HCT116 (cell line): ENCODE results near the gene BTNL3. TPM values are rescaled to one million over a fixed set of nuclear protein-coding genes. Genes with fewer than 3 reads are reported as not detected.

Experiments used
- ATAC-seq: fragments of 200-7000 bp; cut with Tn5 transposase; 2 replicates; pipeline ENCODE4 v1.9.1; 2020; ENCODE audit warnings: mild to moderate bottlenecking, moderate library complexity
- BruUV-seq: library from RNA; stranded (reverse); fragments of 400-500 nt; replicated peaks from 2 replicates; lab custom pipeline; 2021; lab: Mats Ljungman, UMichigan
- CTCF ChIA-PET: fragments of 300-600 bp; sonication (Branson Sonifier 250); formaldehyde crosslinking; loops from one replicate; lab custom pipeline; 2021; ENCODE audit warnings: antibody characterized with exemption; lab: Charles Lee
- POLR2A ChIA-PET: fragments of 300-600, 350-600 bp; sonication (Branson Sonifier 250); formaldehyde crosslinking; loops from one replicate; lab custom pipeline; 2021; ENCODE audit warnings: antibody characterized with exemption; lab: Charles Lee
- RAD21 ChIA-PET, 2 experiments: fragments of 300-600 bp; sonication (Branson Sonifier 250); formaldehyde crosslinking; loops; one replicate each; lab custom pipeline; 2023; ENCODE audit warnings: low total read pairs in 2 of 2; ENCODE audit not compliant: uncharacterized antibody in 2 of 2, unreplicated experiment in 2 of 2, low non-redundant PET in 1 of 2; lab: Charles Lee
- DNase-seq: peaks from one replicate; pipeline ENCODE4 v3.0.0-alpha.2; 2010; ENCODE audit warnings: low read depth, low spot score
- H2AFZ ChIP-seq: fragments of 200-600 bp; shearing (Covaris generic), sonication (generic); 2 replicates; pipeline ENCODE4 v1.6.1; 2017; ENCODE audit warnings: low read depth, mixed run types, mixed read lengths, antibody characterized with exemption, low read length; ENCODE audit not compliant: poor library complexity, severe bottlenecking
- H3K27ac ChIP-seq: 2 replicates; pipeline ENCODE4 v1.5.1; 2012; ENCODE audit warnings: low read depth, low read length
- H3K27me3 ChIP-seq: fragments of 200-600 bp; sonication (generic); 2 replicates; pipeline ENCODE4 v1.6.1; 2016; ENCODE audit warnings: mixed run types, low read length, mixed read lengths; ENCODE audit not compliant: insufficient read depth
- H3K36me3 ChIP-seq, 2 experiments: fragments of 200-500 bp in 1 of 2; fragments of 200-600 bp in 1 of 2; sonication (Bioruptor generic) in 1 of 2; sonication (generic) in 1 of 2; 2 replicates each; pipeline versions ENCODE4 v1.5.1 to v1.6.1; 2014 to 2016; ENCODE audit warnings: low read length in 2 of 2, inconsistent platforms in 1 of 2, mixed read lengths in 1 of 2, mixed run types in 1 of 2; ENCODE audit not compliant: insufficient read depth in 2 of 2, control insufficient read depth in 1 of 2
- H3K4me1 ChIP-seq, 2 experiments: fragments of 200-600 bp in 1 of 2; sonication (generic) in 1 of 2; 2 replicates each; pipeline versions ENCODE4 v1.5.1 to v1.6.1; 2012 to 2017; ENCODE audit warnings: low read length in 2 of 2, inconsistent platforms in 1 of 2, mild to moderate bottlenecking in 1 of 2, mixed read lengths in 1 of 2, mixed run types in 1 of 2, moderate library complexity in 1 of 2; ENCODE audit not compliant: insufficient read depth in 2 of 2, control insufficient read depth in 1 of 2
- H3K4me2 ChIP-seq: fragments of 200-600 bp; sonication (generic); 2 replicates; pipeline ENCODE4 v1.6.1; 2017; ENCODE audit warnings: mixed run types, low read length, mixed read lengths
- H3K4me3 ChIP-seq, 2 experiments: fragments of 200-600 bp in 1 of 2; sonication (generic) in 1 of 2; replicated peaks in 1 of 2; 2 replicates each; pipeline ENCODE4 v1.5.1; 2011 to 2016; ENCODE audit warnings: low read length in 2 of 2, control low read depth in 1 of 2, low read depth in 1 of 2, mild to moderate bottlenecking in 1 of 2, mixed read lengths in 1 of 2, mixed run types in 1 of 2
- H3K79me2 ChIP-seq: fragments of 200-600 bp; sonication (generic); 2 replicates; pipeline ENCODE4 v1.6.1; 2017; ENCODE audit warnings: mild to moderate bottlenecking, mixed run types, low read length, moderate library complexity, mixed read lengths; ENCODE audit not compliant: insufficient read depth
- H3K9ac ChIP-seq: fragments of 200-600 bp; sonication (generic); 2 replicates; pipeline ENCODE4 v1.6.1; 2016; ENCODE audit warnings: low read length, mixed read lengths
- H3K9me2 ChIP-seq: fragments of 200-600 bp; sonication (generic), shearing (Covaris generic); 2 replicates; pipeline ENCODE4 v1.6.1; 2017; ENCODE audit warnings: mixed run types, mild to moderate bottlenecking, moderate library complexity; ENCODE audit not compliant: insufficient read depth
- H3K9me3 ChIP-seq, 2 experiments: fragments of 200-500 bp in 1 of 2; fragments of 200-600 bp in 1 of 2; sonication (Bioruptor generic) in 1 of 2; sonication (generic) in 1 of 2; 2 replicates each; pipeline ENCODE4 v1.6.1; 2014 to 2017; ENCODE audit warnings: low read length in 2 of 2, mixed read lengths in 2 of 2, inconsistent platforms in 1 of 2, low read depth in 1 of 2, mild to moderate bottlenecking in 1 of 2, mixed run types in 1 of 2, moderate library complexity in 1 of 2; ENCODE audit not compliant: control insufficient read depth in 1 of 2, insufficient read depth in 1 of 2
- H4K20me1 ChIP-seq: fragments of 200-600 bp; sonication (generic), shearing (Covaris generic); 2 replicates; pipeline ENCODE4 v1.6.1; 2017; ENCODE audit warnings: mixed run types, mild to moderate bottlenecking, moderate library complexity; ENCODE audit not compliant: insufficient read depth
- ATF3 ChIP-seq: IDR thresholded peaks from 2 replicates; pipeline ENCODE4 v1.6.1; 2012
- CBX3 ChIP-seq: IDR thresholded peaks from 2 replicates; pipeline ENCODE4 v1.6.1; 2012; ENCODE audit warnings: low read depth
- CEBPB ChIP-seq: IDR thresholded peaks from 2 replicates; pipeline ENCODE4 v1.6.1; 2012; ENCODE audit warnings: low read depth
- EGR1 ChIP-seq: IDR thresholded peaks from 2 replicates; pipeline ENCODE4 v1.6.1; 2012; ENCODE audit warnings: low read depth
- ELF1 ChIP-seq: IDR thresholded peaks from 2 replicates; pipeline ENCODE4 v1.6.1; 2012; ENCODE audit warnings: low read depth, borderline replicate concordance
- EZH2 ChIP-seq: fragments of 200-600 bp; sonication (generic); IDR thresholded peaks from 2 replicates; pipeline ENCODE4 v1.6.1; 2017; ENCODE audit warnings: antibody characterized with exemption, mixed run types
- FOSL1 ChIP-seq: IDR thresholded peaks from 2 replicates; pipeline ENCODE4 v1.6.1; 2012; ENCODE audit warnings: low read depth
- JUND ChIP-seq: IDR thresholded peaks from 2 replicates; pipeline ENCODE4 v1.6.1; 2012
- POLR2AphosphoS5 ChIP-seq: IDR thresholded peaks from 2 replicates; pipeline ENCODE4 v1.6.1; 2011; ENCODE audit warnings: mild to moderate bottlenecking, low read depth, low read length, moderate library complexity
- RAD21 ChIP-seq: IDR thresholded peaks from 2 replicates; pipeline ENCODE4 v1.6.1; 2012; ENCODE audit warnings: low read depth, mild to moderate bottlenecking
- SIN3A ChIP-seq: IDR thresholded peaks from 2 replicates; pipeline ENCODE4 v1.6.1; 2012; ENCODE audit warnings: low read depth
- SP1 ChIP-seq: IDR thresholded peaks from 2 replicates; pipeline ENCODE4 v1.6.1; 2012; ENCODE audit warnings: low read depth
- SRF ChIP-seq: IDR thresholded peaks from 2 replicates; pipeline ENCODE4 v1.6.1; 2012; ENCODE audit warnings: low read depth
- YY1 ChIP-seq: IDR thresholded peaks from 2 replicates; pipeline ENCODE4 v1.6.1; 2011; ENCODE audit warnings: low read length, low read depth, moderate library complexity, mild to moderate bottlenecking; ENCODE audit not compliant: insufficient replicate concordance; ENCODE audit errors: extremely low read depth
- ZFX ChIP-seq: fragments of 450-650 bp; IDR thresholded peaks from 2 replicates; pipeline ENCODE4 v1.6.1; 2017
- intact Hi-C: fragments of 100-400 bp; cut with micrococcal nuclease; formaldehyde crosslinking; loops from 2 replicates; pipeline ENCODE4 v1.10.0; 2022
- total RNA-seq: library from RNA; stranded (reverse); gene quantifications from one replicate; pipeline ENCODE4 v1.2.1, GENCODE V29; 2021; ENCODE audit not compliant: unreplicated experiment
- TF ChIP-seq, protein P1 (sequence below), 3 experiments: fragments of 200-600 bp in 1 of 3; sonication (generic) in 1 of 3; IDR thresholded peaks in 2 of 3; conservative IDR thresholded peaks in 1 of 3; 2 replicates each; pipeline ENCODE4 v1.5.1; 2012 to 2017; ENCODE audit warnings: low read depth in 2 of 3, low read length in 2 of 3, antibody characterized with exemption in 1 of 3, borderline replicate concordance in 1 of 3, control low read depth in 1 of 3, mild to moderate bottlenecking in 1 of 3, mixed read lengths in 1 of 3, mixed run types in 1 of 3, moderate library complexity in 1 of 3; ENCODE audit not compliant: insufficient read depth in 1 of 3

Gene BTNL3
- total RNA-seq, 1 experiment from 2014 or later = not detected

GRCh38 chr5:181040631-181040945, 51.9 kb downstream of the BTNL3 start:
- TF ChIP-seq CEBPB (no peak), FOSL1 (no peak), RAD21 (no peak), EZH2 (no peak), ELF1 (no peak), ATF3 (no peak), POLR2AphosphoS5 (no peak), ZFX (no peak), JUND (no peak), YY1 (no peak), SIN3A (no peak), SRF (no peak), EGR1 (no peak), CBX3 (no peak), SP1 (no peak)
- TF ChIP-seq, protein P1, sequence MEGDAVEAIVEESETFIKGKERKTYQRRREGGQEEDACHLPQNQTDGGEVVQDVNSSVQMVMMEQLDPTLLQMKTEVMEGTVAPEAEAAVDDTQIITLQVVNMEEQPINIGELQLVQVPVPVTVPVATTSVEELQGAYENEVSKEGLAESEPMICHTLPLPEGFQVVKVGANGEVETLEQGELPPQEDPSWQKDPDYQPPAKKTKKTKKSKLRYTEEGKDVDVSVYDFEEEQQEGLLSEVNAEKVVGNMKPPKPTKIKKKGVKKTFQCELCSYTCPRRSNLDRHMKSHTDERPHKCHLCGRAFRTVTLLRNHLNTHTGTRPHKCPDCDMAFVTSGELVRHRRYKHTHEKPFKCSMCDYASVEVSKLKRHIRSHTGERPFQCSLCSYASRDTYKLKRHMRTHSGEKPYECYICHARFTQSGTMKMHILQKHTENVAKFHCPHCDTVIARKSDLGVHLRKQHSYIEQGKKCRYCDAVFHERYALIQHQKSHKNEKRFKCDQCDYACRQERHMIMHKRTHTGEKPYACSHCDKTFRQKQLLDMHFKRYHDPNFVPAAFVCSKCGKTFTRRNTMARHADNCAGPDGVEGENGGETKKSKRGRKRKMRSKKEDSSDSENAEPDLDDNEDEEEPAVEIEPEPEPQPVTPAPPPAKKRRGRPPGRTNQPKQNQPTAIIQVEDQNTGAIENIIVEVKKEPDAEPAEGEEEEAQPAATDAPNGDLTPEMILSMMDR (IDR thresholded peaks at IDR 0.05 in 2 of 3, conservative IDR thresholded peaks at IDR 0.05 in 1 of 3; ENCODE audit: borderline replicate concordance in 1 of 3, insufficient read depth in 1 of 3, low read depth in 2 of 3, low read length in 2 of 3) = no peak
- ChIA-PET RAD21 (interaction anchor here in 1 of 2 experiments (0.6 kb wide), 1 partner anchor 111 kb away, joined by 3 read pairs; no protein-coding TSS in a partner anchor), CTCF (no interaction called here), POLR2A (no interaction called here)
- H3K36me3 ChIP-seq = no peaks in the 10 kb centered on the region
- H3K27ac ChIP-seq = no peak overlapping the region
- ATAC-seq (no peak), DNase-seq (no peak)
- BruUV-seq = no TSS peak
- H3K9ac ChIP-seq = no peak overlapping the region
- H3K27me3 ChIP-seq = peaks cover 13% of the 10 kb centered on the region; the same call in 1 of the 2 replicates
- no peak overlapping the region for H3K4me2 ChIP-seq
- H4K20me1 ChIP-seq = no peaks in the 10 kb centered on the region
- no peak overlapping the region for H2AFZ ChIP-seq
- no peaks in the 10 kb centered on the region for H3K9me2 ChIP-seq
- no peaks in the 10 kb centered on the region for H3K79me2 ChIP-seq
- peaks cover 6 to 7% of the 10 kb centered on the region in 2 experiments; a peak in 2 of 4 replicates for H3K4me1 ChIP-seq
- intact Hi-C loops = loop anchor here (10.0 kb wide), 1 partner anchor 114 kb away; no protein-coding TSS in a partner anchor
- no peaks in the 10 kb centered on the region for H3K9me3 ChIP-seq
- H3K4me3 ChIP-seq = no peak overlapping the region
